ENCODE measurements around the gene SELENOO. TPM values are rescaled to one million over a fixed set of nuclear protein-coding genes. Genes with fewer than 3 reads are reported as not detected.

The SELENOO gene
- total RNA-seq, 1 experiment from 2014 or later = 13.4 TPM

GRCh38 chr22:50255099-50255498 lies 54.3 kb downstream of the SELENOO start:
- no peak for DNase-seq (ENCODE audit: low spot score)

GRCh38 chr22:50255607-50256006 lies 54.8 kb downstream of the SELENOO start:
- no peak for DNase-seq (ENCODE audit: low spot score)

- DNase-seq (ENCODE audit: low spot score) = no peak
Observed at GRCh38 chr22:50256258-50256862, 55.5 kb downstream of the SELENOO start.

- no peak for DNase-seq (ENCODE audit: low spot score)
Observed at GRCh38 chr22:50257041-50257440, 56.2 kb downstream of the SELENOO start.

GRCh38 chr22:50257451-50258360 lies 56.9 kb downstream of the SELENOO start:
- no peak for DNase-seq (ENCODE audit: low spot score)

- no peak for DNase-seq (ENCODE audit: low spot score)
Observed at GRCh38 chr22:50258361-50259292, 57.8 kb downstream of the SELENOO start.

GRCh38 chr22:50259302-50259701 lies 58.5 kb downstream of the SELENOO start:
- no peak for DNase-seq (ENCODE audit: low spot score)

- DNase-seq (ENCODE audit: low spot score) = no peak
Observed at GRCh38 chr22:50260434-50260800, 59.6 kb downstream of the SELENOO start.

GRCh38 chr22:50260801-50261614 lies 60.2 kb downstream of the SELENOO start:
- DNase-seq (ENCODE audit: low spot score) = no peak

- no peak for DNase-seq (ENCODE audit: low spot score)
Observed at GRCh38 chr22:50261615-50262459, 61.0 kb downstream of the SELENOO start, which contains the start of gene MAPK12. Gene MAPK12, minus strand, starts transcription at chr22:50261683. Its CDS starts 174 bp downstream, at chr22:50261509.

- peak; percentile 63 for DNase-seq (ENCODE audit: low spot score)
Observed at GRCh38 chr22:50262460-50262911, 61.7 kb downstream of the SELENOO start.

GRCh38 chr22:50262973-50263617 lies 62.3 kb downstream of the SELENOO start:
- DNase-seq (ENCODE audit: low spot score) = no peak

GRCh38 chr22:50264104-50264745 lies 63.4 kb downstream of the SELENOO start:
- DNase-seq (ENCODE audit: low spot score) = no peak

- no peak for DNase-seq (ENCODE audit: low spot score)
Observed at GRCh38 chr22:50264946-50265669, 64.3 kb downstream of the SELENOO start.

- DNase-seq (ENCODE audit: low spot score) = no peak
Observed at GRCh38 chr22:50266994-50267393, 66.2 kb downstream of the SELENOO start.
